Activated T-helper 17 cell treated with anti-CD3 and anti-CD28 coated beads, Interleukin-2, amount 50 U/mL, for 72 hours (primary cell): ENCODE measurements around the gene PATL2. TPM values are rescaled to one million over a fixed set of nuclear protein-coding genes. Genes with fewer than 3 reads are reported as not detected.
"Not testable (repeated sequence)": the region's sequence is repeated elsewhere in the genome, so short reads cannot be mapped to it uniquely, and the experiment has no call there.

ENCODE experiments used
- ATAC-seq: fragments of 150-1000 bp; cut with Tn5 transposase; replicated peaks from 2 replicates; pipeline ENCODE4 v1.10.0; 2021; ENCODE audit warnings: mild to moderate bottlenecking, moderate library complexity
- H3K27ac Mint-ChIP-seq: one replicate; pipeline ENCODE4 v1.8.0; 2022; ENCODE audit warnings: mixed read lengths
- H3K27me3 Mint-ChIP-seq: one replicate; pipeline ENCODE4 v1.8.0; 2022; ENCODE audit warnings: mixed read lengths
- H3K36me3 Mint-ChIP-seq: one replicate; pipeline ENCODE4 v1.8.0; 2022; ENCODE audit warnings: low read depth, mild to moderate bottlenecking, mixed read lengths
- H3K4me1 Mint-ChIP-seq: one replicate; pipeline ENCODE4 v1.8.0; 2022; ENCODE audit warnings: mixed read lengths
- H3K4me3 Mint-ChIP-seq: one replicate; pipeline ENCODE4 v1.8.0; 2022; ENCODE audit warnings: mild to moderate bottlenecking, mixed read lengths
- H3K9me3 Mint-ChIP-seq: one replicate; pipeline ENCODE4 v1.8.0; 2022; ENCODE audit warnings: mixed read lengths
- total RNA-seq, 2 donors: library from RNA; stranded (reverse); gene quantifications; one replicate each; pipeline ENCODE4 v1.2.3, GENCODE V29; 2022

Gene PATL2
- total RNA-seq, 2 donors from 2014 or later: 7.9 to 38.5 TPM

GRCh38 chr15:44682809-44683682 lies 28.1 kb downstream of the PATL2 start:
- ATAC-seq: peak; percentile 79
- Mint-ChIP-seq H3K4me3 (peak overlapping the region; percentile 88), H3K4me1 (peaks cover 45% of the 10 kb centered on the region), H3K9me3 (peaks cover 30% of the 10 kb centered on the region), H3K27ac (peak overlapping the region; percentile 94)
- not testable (repeated sequence) for H3K36me3 Mint-ChIP-seq, H3K27me3 Mint-ChIP-seq

- ATAC-seq: peak; percentile 78
- peaks cover 50% of the 10 kb centered on the region for H3K4me1 Mint-ChIP-seq
- H3K36me3 Mint-ChIP-seq: no peaks in the 10 kb centered on the region
- H3K27me3 Mint-ChIP-seq: no peaks in the 10 kb centered on the region
- H3K9me3 Mint-ChIP-seq: peaks cover 24% of the 10 kb centered on the region
- H3K27ac Mint-ChIP-seq: peak overlapping the region; percentile 94
- peak overlapping the region; percentile 88 for H3K4me3 Mint-ChIP-seq
Observed at GRCh38 chr15:44682211-44682610, 28.9 kb downstream of the PATL2 start.

DNA sequence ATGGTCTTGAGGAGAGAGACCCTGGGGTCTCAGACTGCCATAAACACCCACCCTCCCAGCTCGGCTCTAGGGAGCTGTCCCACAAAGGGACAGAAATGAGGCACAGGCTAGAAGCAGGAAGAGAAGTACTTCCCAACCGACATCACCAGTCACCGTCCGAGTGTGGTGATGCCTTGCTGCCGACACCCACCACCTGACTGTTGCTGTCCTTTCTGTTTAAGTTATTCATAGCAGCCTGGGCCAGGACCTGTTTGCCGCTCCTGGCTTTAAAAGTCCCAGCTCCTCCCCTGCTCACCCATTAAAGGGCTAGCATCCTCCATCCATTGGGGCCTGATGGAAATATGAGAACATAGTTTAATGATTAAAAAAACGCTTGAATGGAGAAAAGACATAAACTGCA lies 34.4 kb downstream of the PATL2 start:
- peaks cover 12% of the 10 kb centered on the region for H3K9me3 Mint-ChIP-seq
- peak overlapping the region; percentile 72 for H3K27ac Mint-ChIP-seq
- H3K36me3 Mint-ChIP-seq: no peaks in the 10 kb centered on the region
- peaks cover 60% of the 10 kb centered on the region for H3K4me1 Mint-ChIP-seq
- ATAC-seq: peak; percentile 90
- H3K4me3 Mint-ChIP-seq: peak overlapping the region; percentile 88
- no peaks in the 10 kb centered on the region for H3K27me3 Mint-ChIP-seq

GRCh38 chr15:44675911-44676310 lies 35.2 kb downstream of the PATL2 start:
- no peaks in the 10 kb centered on the region for H3K36me3 Mint-ChIP-seq
- peaks cover 57% of the 10 kb centered on the region for H3K4me1 Mint-ChIP-seq
- peak overlapping the region; percentile 72 for H3K27ac Mint-ChIP-seq
- H3K27me3 Mint-ChIP-seq: no peaks in the 10 kb centered on the region
- peak overlapping the region; percentile 88 for H3K4me3 Mint-ChIP-seq
- H3K9me3 Mint-ChIP-seq: peaks cover 10% of the 10 kb centered on the region
- ATAC-seq: no peak

DNA sequence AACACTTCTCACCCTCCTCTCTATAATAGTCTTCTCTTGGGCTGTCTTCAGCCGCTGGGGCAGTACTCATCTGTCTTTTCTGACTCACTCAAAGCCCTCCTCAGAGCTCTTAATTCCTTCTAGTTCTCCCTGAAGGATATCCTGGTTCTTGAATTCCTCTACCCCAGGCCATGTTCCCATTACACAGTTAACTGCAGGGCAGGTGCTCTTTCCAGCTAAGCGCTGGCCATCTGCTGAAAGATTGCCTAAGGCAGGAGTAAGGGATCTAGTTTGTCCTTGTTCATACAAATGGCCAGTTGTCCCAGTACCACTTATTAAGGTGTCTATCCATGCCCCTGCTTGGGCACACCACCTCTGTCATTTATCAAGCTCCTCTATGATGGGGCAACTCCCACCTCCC lies 37.5 kb downstream of the PATL2 start:
- H3K9me3 Mint-ChIP-seq: peaks cover 3% of the 10 kb centered on the region
- ATAC-seq: no peak
- H3K27ac Mint-ChIP-seq: no peak overlapping the region
- no peaks in the 10 kb centered on the region for H3K27me3 Mint-ChIP-seq
- H3K4me1 Mint-ChIP-seq: peaks cover 53% of the 10 kb centered on the region
- no peak overlapping the region for H3K4me3 Mint-ChIP-seq
- no peaks in the 10 kb centered on the region for H3K36me3 Mint-ChIP-seq

DNA sequence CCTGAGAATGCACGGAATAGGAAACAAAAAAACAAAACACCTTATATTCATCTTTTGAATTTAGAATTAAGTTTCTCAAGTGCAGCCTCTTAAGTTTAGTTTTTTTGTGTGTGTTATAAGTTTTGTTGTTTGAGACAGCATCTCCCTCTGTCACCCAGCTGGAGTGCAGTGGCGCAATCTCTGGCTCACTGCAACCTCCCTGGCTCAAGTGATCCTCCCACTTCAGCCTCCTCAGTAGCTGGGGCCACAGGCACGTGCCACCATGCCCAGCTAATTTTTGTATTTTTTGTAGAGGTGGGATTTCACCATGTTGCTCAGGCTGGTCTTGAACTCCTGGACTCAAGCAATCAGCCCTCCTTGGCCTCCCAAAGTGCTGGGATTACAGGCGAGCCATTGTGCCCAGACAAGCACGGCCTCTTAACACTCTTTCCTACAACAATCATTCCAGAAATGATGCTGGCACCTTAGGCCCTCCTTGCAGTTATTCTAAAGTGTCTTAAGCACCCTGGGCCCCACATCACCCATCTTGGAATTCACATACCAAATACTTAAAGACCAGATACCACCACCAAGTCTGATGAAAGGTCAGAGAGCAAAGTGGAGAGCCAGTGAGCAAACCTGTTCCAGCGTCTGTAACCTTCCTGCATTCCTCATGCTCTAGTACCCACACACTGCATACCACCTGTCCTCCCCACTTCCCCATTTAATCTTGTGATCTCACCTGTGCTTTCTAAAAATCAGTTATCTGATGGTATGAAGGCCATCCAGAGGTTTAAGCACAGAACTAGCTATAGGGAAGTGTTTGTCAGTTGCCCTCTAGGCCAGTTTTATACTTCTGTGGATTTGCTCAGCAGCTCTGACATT lies 40.8 kb downstream of the PATL2 start:
- peaks cover 3% of the 10 kb centered on the region for H3K9me3 Mint-ChIP-seq
- peak overlapping the region; percentile 57 for H3K4me3 Mint-ChIP-seq
- no peak for ATAC-seq
- no peaks in the 10 kb centered on the region for H3K36me3 Mint-ChIP-seq
- H3K27me3 Mint-ChIP-seq: no peaks in the 10 kb centered on the region
- peaks cover 47% of the 10 kb centered on the region for H3K4me1 Mint-ChIP-seq
- peak overlapping the region; percentile 63 for H3K27ac Mint-ChIP-seq

DNA sequence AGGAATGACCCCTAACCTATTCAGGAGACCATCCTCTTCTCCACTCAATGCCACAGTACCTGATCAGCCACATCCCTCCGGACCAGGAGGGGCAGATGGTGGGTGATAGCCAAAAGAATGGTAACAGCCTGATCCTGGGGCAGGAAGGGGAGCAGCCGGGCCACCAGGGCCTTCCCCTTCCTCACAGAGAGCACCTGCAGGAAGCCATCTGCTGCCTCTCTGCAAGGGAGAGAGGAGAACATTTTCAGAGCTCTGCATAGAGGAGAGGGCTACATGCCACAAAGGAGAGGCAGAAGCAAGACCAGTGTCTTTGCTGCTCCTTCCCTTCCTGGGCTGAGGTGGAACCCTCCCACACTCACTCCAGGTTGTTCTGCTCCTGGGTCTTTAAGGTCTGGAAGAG lies 42.2 kb downstream of the PATL2 start:
- no peak for ATAC-seq

DNA sequence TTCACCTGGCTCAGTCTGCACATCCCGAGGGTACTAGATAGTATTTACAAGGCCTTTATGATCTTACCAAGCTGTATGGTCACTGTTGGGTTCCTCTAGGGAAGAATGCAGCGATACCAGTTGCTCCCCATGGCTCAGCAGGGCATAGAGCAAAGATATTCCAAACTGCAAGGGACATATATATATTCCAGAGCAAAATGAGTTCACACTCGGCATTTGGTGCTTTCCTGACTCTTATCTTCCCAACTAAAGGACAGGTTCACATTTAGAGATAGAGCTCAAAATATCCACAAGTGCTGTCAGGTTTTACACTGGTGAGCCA lies 44.1 kb downstream of the PATL2 start:
- ATAC-seq: no peak
- Mint-ChIP-seq H3K4me1 (peaks cover 31% of the 10 kb centered on the region), H3K36me3 (peaks cover 21% of the 10 kb centered on the region), H3K4me3 (peak overlapping the region; percentile 94), H3K27ac (peak overlapping the region; percentile 97), H3K9me3 (no peaks in the 10 kb centered on the region), H3K27me3 (no peaks in the 10 kb centered on the region)

More for the DNA sequence above, 42.2 kb downstream of the PATL2 start:
- Mint-ChIP-seq H3K27me3 (no peaks in the 10 kb centered on the region), H3K4me3 (peak overlapping the region; percentile 1), H3K36me3 (peaks cover 7% of the 10 kb centered on the region), H3K27ac (peak overlapping the region; percentile 31), H3K4me1 (peaks cover 42% of the 10 kb centered on the region), H3K9me3 (peaks cover 3% of the 10 kb centered on the region)

- Mint-ChIP-seq H3K27ac (peak overlapping the region; percentile 97), H3K36me3 (peaks cover 21% of the 10 kb centered on the region), H3K9me3 (no peaks in the 10 kb centered on the region), H3K4me1 (peaks cover 25% of the 10 kb centered on the region), H3K27me3 (no peaks in the 10 kb centered on the region), H3K4me3 (peak overlapping the region; percentile 94)
- no peak for ATAC-seq
Observed at GRCh38 chr15:44666210-44667038, 44.7 kb downstream of the PATL2 start.

DNA sequence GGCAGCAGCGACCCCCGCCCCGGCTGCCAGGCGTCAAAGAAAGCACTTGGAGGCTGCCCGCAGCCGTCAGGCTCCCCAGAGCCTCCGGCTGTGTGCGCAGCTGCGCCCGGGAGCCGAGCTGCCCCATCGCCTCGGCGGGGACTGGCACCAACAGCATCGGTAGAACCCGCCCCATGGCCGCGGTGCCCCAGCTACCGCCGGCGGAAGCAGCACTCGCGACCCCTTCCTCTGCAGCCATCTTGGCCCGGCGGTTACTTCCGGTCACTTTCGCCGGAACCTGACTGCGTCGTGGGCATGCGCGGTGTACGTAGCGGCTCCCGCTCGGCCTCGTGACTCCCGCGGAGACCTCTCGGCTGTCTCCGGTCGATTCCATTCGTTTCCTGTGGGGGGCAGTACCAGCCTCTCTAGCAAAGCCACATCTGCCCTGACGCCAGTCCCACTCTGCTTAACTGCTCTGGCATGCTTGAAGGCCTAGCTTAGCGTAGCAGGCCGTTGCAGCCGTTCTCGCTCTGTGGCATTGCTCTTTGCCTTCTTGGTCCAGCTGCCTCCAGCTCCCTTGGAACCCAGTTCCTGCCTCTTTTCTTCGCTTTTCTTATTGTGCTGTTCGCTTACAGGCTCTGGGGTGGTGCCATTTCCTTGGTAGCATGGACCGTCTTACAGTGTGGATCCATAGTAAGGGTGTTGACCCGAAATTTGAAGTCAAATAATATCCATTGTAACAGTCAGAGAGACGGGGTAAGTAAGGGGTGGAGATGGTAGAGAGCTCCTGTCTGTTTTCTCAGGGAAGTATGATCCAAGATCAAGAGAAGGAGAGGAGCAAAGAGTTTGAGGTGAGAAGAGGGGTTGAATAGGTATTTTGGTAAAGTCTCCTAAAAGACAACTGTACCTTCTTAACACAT lies 47.5 kb downstream of the PATL2 start, which contains the start of gene SPG11:
TSS of gene SPG11 (minus strand) at position 253 of the 899 bp plus-strand sequence. CDS start at position 238, 15 bp downstream.
- peak; percentile 85 for ATAC-seq
- Mint-ChIP-seq H3K4me3 (peak within 1 kb of the TSS; percentile 94), H3K36me3 (peaks cover 45% of the 10 kb centered on the region), H3K9me3 (no peaks in the 10 kb centered on the region), H3K4me1 (peaks cover 27% of the 10 kb centered on the region), H3K27ac (peak within 1 kb of the TSS; percentile 97), H3K27me3 (no peaks in the 10 kb centered on the region)

DNA sequence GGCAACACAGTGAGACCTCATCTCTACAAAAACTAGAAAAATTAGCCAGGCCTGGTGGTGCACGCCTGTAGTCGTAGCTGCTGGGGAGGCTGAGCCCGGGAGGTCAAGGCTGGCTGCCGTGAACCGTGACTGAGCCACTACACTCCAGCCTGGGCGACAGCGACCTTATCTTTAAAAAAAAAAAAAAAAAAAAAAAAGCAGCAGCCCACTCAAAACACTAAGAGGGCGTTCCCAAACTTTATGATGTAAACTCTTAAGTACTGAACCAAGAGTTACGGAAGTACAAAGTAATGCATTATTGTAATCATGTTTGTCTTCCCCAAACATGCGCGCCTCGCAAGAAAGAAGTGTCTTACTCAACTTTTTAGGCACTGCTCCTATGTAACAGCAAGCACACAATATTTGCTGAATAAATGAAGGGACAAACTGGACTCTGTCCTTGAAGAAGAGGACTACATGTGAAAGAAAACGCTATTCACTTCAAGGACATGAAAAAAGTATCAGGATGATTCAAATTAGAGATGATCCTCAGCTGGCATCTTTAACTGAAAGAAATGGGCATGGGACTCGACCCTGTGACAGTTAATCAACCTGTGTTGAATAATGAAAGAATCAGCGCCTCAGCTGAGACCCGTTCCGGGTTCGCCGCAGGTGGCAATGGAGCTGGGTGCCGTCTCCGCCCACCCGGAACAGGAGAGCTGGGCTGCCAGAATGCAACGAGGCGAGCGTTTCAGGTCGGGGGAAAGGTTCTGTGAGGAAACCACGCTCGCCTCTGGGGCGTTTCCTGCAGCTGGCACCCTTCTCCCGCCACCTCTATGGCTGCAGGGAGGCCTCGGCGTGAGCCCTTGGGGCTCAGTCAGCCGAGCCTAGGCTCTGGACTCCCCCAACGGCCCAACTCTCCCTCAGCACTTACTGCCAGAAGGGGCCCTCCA lies 48.4 kb downstream of the PATL2 start:
- H3K36me3 Mint-ChIP-seq: peaks cover 55% of the 10 kb centered on the region
- peak overlapping the region; percentile 97 for H3K27ac Mint-ChIP-seq
- peak overlapping the region; percentile 94 for H3K4me3 Mint-ChIP-seq
- H3K9me3 Mint-ChIP-seq: no peaks in the 10 kb centered on the region
- no peaks in the 10 kb centered on the region for H3K27me3 Mint-ChIP-seq
- peak; percentile 56 for ATAC-seq
- H3K4me1 Mint-ChIP-seq: peaks cover 19% of the 10 kb centered on the region

DNA sequence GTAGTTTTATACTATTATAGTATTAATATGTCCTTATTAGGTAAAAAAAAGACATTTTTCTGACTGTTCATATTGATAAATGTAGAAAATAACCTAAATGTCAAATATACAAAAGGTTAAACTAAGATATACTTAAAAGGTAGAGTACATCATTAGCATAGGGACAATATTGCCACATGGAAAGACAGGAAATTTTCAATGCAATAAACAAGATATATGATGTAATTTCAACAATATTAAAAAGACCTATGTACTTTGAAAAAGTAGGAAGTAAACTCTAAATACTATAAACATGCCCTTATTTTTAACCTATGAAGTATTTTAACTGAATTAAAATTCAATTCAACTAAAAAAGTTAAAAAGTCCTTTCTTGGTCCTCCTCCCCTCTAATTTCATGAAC lies 49.5 kb downstream of the PATL2 start:
- Mint-ChIP-seq H3K27ac (peak overlapping the region; percentile 97), H3K36me3 (peaks cover 66% of the 10 kb centered on the region), H3K4me3 (peak overlapping the region; percentile 94), H3K27me3 (no peaks in the 10 kb centered on the region), H3K4me1 (peaks cover 11% of the 10 kb centered on the region), H3K9me3 (no peaks in the 10 kb centered on the region)
- ATAC-seq: no peak
